GM18909 (cell line): ENCODE measurements around the gene GGT1.
"Not testable (repeated sequence)": the region's sequence is repeated elsewhere in the genome, so short reads cannot be mapped to it uniquely, and the experiment has no call there.

ENCODE experiments used
- ATAC-seq: cut with Tn5 transposase; IDR thresholded peaks from one replicate; pipeline ENCODE4 v1.9.1; 2021; ENCODE audit warnings: mild to moderate bottlenecking; ENCODE audit not compliant: unreplicated experiment, poor library complexity

Gene GGT1

DNA sequence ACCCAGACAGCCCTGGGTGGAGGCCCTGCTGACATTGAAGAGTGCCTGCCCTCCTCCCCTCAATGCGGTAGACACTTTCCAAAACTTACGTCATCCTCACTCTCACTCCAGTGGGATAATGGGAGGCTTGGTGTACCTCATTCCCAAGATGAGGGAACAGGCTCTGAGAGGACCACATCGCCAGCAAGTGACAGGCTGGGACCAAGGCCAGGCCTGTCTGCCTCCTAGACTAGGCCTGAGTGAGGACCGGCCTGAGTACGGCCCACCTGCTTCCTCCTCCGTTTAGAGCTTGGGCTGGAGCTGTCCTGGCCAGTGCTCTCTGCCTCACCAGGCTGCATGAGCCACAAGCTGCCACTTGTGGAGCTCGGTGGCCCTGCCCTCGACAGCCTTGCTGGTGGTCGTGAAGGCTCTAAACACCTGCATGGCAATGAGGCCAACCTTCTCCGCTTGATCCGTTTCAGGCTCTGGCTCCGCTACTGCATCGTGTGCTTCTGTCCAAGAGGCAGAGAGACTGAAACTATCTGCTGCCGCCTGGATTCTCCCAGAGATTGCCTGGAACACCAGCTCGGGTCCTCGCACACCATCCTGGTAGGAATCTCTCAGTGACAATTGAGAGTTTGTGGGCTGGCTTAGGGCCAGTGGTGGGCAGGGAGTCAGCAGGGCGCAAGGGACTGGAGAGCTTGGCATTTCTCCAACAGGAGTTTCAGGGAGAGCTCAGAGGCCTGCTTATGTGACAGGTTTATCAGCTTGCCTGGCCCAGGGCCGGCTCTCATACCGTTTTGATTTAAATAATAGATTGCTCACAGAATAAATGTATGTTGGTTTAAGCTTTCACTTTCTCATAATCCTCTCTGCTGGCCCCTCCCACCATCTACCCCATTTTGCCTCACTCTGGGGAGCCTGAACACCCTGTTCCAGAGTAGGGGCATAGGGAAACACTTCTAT, 19.5 kb upstream of the GGT1 start:
- ATAC-seq, result no peak

DNA sequence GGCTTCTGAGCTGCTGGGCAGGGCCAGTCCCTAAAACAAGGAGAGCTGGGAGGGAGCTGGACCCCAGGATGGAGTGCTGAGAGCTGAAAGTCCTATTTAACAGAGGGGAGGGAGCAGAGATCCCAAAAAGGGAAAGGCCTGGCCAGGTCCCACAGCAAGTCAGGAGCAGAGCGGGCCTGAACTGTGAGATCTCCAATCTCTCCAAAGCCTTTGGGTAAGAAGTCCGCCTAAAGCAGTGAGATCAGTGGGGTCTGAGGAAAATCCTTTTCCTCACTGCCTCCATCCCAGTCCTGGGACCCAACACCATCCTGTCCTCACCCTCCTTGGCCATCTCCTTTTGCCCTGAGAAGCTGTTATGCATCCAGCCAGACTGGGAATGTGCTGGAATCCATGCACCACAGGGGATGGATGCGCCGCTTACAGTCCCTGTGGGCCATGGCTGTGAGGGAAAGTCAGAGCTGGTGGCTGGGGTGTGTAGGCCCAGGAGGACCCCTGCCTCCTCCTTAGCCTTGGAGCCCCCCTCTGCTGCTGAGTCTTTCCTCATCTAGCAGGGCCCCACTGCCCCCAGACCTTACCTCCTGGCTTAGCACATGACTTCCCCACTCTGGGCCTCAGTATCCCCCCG, 18.7 kb upstream of the GGT1 start:
- ATAC-seq, result no peak

DNA sequence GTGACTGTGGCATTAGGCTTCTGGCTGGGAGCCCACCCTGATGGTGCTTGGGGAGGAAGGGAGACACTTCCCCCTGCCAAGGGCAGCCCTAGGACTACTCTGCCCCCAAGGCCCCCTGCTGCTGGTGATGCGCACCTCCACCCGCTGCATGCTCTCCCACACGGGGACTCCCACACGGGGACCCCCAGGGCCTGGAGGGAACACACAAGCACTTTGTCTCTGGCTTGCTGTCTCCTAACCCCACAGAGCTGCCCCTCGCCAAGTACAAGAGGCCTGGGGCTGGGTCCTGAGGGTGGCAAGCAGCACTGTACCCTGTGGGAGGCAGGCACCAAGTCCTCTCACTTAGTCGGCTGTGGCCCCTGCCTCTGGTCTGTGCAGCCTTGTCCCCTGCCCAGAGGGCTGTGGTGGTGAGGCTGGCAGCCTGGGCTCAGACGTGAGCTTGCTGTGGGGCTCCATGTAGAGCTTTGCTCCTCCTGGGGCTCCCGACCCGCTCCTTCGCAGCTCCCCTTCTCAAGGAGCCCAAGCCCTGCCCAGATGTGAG, 18.1 kb upstream of the GGT1 start:
- ATAC-seq, result no peak

DNA sequence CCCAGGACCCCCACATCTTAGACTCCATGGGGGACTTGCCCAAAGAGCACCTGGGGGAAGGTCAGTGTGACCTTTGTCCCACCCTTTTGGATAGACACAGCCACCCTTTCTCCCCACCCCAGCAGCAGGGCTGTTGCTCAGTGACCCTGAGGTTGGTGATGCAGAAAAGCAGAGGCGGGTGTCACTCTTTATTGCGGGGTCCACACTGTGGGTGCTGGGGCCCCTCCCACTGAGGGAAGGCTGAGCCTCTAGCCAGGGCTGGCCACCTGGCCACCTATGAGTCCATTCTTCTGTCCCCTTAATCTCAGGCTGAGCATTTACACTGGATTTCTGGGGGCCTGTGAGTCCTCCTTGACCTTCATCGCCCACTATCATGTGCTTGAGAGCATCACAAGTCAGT, 17.5 kb upstream of the GGT1 start:
- no peak for ATAC-seq

DNA sequence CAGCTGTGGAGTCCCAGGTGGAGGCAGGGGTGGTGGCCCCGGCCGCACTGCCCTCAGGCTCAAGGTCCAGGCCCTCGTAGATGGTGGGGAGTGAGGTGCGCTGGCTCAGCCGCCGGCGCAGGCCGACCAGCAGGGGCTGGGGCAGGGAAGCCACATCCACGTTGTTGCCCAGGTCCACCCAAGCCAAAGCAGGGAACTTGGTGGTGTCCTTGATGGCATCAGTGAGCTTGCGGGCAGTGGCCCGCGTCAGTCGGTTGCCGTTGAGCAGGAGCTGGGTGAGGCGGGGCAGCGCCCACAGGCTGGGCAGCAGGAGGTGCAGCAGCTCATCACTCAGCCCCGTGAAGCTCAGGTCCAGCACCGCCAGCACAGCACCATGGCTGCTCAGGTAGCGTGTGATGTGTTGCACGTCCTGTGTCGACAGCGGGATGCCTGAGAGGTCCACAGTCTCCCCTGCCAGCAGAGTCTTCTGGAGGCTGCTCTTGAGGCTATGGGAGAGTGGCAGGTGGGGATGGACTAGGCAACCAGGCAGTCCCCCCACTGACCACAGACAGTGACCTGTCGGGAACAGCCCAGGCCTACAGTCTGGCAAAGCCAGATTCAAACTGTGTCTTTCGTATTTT, 17.0 kb upstream of the GGT1 start:
- ATAC-seq, result no peak

DNA sequence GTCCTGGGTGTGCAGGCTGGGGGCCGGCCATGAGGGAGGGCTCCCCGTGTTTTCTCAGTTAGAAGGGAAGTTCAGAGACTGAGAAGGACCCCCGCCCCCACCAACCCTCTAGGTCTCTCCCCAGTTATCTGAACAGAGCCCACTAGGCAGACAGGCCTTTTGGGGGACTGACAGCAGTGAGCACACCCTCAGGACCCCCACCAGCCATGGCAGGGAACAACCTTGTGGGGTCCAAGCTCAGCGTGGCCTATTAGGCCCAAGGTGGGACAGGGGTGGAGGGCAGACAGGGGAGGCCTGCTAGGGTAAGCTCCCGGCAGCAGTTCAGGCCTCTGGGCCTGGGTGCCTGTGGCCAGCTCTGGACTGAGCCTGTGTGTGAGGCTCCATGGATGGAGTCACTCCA, 15.7 kb upstream of the GGT1 start:
- ATAC-seq, result no peak

DNA sequence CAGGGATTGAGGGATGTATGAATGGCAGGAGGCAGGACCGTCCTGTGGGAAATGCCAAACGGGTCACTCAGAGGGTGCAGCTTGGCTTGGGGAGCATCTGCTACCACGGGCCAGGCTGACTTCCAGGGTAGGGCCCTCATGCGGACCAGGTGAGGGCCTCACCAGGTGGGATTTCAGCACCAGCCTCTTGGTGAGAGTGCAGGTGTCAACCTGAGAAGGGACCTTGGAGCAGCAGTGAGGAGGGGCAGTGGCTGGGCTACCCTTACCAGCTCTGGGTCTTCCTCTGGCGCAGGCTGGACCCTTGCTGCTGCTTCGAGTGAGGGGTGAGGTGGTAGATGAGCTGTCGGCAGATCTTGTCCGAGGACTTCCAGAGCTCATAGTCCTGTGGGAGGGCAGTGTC, 15.0 kb upstream of the GGT1 start:
- no peak for ATAC-seq

DNA sequence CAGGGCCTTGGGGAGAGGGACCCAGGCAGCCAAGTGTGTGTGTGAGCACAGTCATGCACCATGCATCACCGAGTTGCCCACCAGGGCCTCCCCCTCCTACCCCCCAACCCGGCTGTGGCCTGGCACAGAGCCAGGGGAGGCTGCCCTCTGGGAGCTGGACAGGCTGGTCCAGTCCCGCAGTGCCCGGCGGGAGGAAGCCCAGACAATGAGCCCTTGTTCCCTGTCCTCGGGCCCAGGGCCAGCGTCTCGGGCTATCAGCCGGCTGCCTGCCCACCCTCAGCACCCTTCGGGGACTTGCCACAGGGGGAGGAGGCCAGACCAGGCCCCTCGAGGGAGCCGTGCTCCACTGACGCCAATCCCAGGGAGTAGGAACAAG, 14.6 kb upstream of the GGT1 start:
- no peak for ATAC-seq

DNA sequence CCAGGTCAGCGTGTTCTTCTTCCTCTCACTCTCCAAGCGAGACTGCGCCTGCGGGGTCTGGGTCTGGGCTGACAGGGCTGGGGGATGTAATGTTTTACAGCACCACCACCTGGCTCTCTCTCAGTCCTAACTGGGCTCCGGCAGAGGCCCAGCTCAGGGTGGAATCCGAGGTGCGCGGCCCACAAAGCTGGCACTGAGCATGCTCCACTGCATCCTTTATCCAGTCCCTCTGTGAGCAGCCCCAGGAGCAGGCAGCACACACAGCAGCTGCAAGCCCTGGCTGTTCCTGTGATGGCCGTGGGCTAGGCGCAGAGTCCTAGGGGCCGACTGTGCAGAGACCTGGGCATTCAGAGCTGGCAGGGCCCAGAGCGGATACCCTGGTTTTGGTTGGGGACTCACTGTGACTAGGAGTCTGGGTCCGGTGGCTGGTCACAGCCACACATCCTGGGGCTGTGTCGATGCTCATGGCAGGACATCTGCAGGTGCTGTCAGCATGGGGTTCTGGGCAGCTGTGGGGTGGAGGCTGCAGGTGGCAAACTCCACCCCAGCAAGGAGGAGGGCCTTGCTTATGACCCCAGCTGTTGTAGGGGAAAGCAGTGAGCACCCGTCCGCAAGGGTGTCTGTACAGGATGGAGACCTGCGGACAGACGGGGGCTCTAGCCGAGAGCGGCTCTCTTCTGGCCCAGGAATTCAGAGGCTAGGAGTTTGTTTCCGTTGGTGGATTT, 14.1 kb upstream of the GGT1 start:
- ATAC-seq, result no peak

DNA sequence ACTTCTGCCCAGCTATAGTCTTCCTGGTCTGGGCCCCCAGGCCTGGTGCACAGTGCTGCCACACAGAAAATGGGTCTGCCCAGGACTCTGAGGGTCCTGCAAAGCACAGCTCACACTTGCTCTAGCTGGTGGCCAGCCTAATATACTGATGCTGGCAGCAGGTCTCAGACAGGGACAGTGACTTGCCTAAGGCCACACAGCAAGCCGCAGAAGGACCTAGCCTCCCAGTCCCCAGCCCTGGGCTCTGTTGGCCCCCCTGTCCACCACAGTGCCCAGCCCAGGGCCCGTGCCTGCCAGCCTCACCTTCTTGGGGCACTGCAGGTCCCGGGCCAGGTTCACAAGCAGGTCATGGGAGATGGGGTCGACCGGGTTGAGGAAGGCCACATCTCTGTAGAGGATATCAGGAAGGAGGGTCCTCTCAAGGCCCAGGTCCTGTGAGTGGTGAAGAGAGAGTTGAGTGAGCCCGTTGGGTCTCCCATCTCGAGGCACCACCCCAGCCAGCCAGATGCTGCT, 13.4 kb upstream of the GGT1 start:
- ATAC-seq, result no peak

DNA sequence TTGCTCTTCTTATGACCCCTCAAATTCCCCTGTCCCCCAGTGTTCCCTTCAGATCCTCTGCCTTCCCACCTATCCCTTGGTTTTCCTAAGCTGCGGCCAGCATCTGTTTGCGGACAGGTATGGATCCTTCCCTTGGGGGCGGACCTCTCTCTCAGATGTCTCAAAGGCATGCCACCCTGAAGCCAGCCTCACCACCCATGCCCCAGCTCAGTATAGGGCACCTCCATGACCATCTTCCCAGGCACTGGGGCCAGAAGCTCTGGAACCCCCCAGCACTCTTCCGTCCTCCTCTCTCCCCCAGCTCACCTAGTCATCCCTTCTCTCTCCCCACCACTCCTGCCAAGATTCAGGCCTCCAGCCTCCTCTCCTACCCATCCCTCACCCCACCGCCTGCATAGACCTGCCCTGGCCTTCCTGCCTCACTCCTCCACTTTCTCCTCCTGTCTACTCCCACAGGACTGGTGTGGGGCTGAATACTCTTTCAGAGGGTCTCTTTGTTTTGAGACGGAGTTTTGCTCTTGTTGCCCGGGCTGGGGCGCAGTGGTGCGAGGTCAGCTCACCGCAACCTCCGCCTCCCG, 12.3 kb upstream of the GGT1 start:
- no peak for ATAC-seq

DNA sequence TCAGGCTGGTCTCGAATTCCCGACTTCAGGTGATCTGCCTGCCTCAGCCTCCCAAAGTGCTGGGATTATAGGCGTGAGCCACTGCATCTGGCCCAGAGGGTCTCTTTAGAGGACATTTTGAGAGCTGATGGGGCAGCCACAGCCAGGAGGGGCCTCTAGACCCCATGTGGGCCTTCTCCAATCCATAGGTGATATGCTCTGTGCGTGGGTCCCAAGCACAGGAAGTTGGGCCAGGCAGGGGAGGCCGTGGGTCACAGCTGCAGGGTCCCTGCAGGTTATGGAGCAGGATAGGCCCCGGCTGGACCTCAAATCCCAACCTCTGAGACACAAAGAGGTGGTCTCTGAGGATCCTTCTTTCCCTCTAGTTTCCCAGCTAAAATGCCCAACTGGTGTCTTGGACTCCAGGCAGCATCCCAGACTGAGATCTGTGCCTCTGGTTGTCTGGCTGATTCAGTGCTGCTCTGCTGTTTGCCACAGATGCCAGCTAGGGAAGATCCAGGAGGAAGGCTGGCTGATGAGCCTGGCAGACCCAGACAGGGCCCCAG, 11.6 kb upstream of the GGT1 start:
- ATAC-seq, result no peak

DNA sequence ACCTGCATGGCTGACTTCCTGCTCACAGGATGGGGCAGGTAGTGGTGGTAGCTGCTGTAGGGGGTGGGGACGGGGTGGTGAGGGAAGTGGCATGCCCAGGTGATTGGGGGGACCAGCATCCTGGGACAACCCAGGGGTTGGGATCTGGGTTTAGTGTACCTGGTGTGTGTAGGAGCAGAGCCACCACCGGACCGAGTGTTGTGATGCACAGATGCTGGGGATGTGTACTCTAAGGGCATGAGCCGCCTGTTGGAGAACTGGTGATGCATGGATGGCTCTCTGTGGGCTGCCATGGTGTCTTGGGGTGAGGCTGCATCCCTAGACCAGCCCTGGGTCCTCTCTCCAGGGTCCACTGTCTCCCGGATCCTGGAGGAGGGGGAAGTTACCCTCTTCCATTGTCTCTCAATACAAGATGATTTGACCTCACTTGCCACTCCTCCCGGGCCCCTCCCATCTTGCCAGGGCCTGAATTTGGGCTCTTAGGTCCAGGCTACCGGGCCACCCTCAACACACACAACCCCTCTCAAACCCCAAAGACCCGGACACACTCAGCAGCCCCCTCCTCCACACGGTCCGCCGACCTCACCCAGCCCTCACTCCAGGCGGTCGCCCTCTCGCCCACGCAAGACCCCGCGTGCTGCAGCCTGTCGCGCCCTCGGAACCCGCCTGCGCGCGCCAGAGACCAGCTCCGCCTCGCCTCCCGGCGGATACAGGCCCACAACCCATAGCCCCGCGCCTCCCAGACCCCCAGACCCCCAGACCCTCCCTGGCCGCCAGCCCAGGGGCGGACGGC, 10.7 kb upstream of the GGT1 start:
- peak; percentile 12 for ATAC-seq

DNA sequence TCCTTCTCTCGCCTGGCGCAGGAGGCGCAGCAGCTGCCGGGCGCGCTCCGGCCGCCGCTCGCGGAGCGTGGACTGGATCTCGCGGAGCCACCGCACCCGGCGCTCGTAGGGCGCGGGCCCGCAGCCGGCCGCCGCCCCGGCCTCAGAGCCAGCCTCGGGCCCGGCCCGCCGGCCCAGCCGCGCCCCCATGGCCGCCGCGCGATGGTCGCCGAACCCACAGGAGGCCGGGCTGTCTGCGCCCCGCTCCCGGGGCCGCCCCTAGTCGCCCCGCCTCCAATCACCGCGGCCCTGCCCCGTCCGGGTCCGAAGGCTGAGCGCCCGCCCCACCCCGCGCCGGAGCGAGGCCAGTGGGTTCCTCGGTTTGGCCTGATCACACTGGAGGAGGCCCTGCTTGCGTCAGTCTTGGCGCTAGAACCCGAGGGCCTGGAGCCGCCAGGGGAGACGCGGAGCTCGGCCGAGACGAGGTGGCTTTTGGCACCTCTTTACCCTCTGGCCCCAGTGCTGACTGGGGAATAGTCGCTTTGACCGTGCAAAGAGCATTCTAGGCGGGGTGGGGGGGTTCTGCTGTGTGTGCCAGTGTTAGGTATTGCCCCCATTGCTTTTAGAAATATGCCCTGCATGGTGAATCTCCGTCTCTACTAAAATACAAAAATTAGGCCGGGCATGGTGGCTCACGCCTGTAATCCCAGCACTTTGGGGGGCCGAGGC, 10.0 kb upstream of the GGT1 start, which contains the start of gene LRRC75B:
Gene LRRC75B, minus strand, starts transcription at position 223 of the 708 bp plus-strand sequence. Its CDS starts 34 bp downstream, at position 189.
- ATAC-seq, result peak; percentile 82

DNA sequence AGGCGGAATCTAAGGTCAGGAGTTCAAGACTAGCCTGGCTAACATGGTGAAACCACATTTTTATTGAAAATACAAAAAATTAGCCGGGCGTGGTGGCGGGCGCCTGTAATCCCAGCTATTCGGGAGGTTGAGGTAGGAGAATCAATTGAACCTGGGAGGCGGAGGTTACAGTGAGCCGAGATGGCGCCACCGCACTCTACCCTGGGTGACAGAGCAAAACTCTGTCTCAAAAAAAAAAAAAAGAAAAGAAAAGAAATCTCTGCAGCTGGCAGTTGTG, 9.5 kb upstream of the GGT1 start:
- ATAC-seq, result not testable (repeated sequence)

DNA sequence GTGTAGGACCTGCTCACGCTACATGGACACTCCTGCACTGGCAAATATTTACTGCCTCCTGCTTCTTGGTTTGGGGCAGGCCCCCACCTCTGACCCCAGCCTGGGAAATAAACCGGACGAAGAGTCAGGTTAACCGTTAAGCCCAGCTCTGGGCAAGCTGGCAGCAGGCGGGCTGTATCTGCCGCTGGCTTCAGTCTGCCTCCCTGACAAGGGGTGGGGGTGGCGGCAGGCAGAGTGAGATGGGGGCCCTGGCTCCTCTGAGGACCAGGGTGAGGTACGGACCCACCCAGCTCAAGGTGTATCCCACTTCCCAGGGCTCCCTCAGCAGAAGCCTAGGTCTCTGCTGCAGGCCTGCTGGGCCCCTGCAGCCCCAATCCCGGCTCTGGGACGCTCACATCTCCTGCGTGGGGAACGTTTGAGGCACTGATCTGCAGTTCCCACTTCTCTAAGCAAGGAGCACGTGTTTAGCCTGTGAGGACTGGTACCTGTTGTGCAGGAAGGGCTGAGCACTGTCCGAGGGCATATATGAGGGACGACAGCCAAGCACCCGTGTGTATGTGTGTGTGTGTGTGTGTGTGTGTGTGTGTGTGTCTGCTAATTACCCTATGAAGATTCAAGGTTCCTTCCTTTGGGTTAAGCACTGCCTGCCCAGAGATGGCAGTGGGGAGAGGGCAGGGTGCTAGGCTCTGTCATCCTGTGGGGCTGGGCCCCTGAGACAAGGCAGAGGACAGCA, 9.0 kb upstream of the GGT1 start:
- no peak for ATAC-seq

DNA sequence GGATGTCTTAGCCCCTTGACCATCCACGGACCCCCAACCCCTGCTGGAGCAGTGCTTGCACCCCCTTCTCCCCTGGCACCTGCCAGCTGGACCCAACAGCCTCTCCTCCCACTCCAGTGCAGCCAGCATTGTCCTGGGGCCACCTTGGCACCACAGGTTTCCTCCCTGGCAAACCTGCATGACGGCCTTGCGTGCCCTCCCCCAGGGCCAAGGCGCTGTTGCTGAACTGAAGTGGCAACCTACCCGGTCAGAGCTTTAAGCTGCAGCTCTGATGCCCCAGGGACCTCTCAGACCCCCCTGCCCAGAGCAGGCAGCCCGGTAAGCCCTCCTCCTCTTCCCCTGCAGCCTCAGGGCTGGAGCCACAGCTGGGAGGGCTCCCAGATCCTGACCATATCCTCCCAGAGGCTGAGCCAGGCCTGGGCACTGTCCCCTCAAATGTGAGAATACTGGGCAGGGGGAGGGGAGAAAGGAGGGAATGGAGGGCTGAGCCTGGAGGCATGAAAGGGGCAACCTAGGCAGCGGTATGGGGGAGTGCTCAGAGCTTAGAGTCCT, 8.3 kb upstream of the GGT1 start:
- ATAC-seq, result no peak
